HG02852 (cell line): ENCODE results near the gene SLC25A23.
"Not testable (repeated sequence)": the region's sequence is repeated elsewhere in the genome, so short reads cannot be mapped to it uniquely, and the experiment has no call there.

Experiments
- ATAC-seq: cut with Tn5 transposase; IDR thresholded peaks from one replicate; pipeline ENCODE4 v1.9.1; 2021; ENCODE audit warnings: mild to moderate bottlenecking, moderate library complexity; ENCODE audit not compliant: unreplicated experiment

The SLC25A23 gene

GRCh38 chr19:6457958-6458694, 1.5 kb downstream of the SLC25A23 start:
- ATAC-seq: no peak

- no peak for ATAC-seq
Observed at GRCh38 chr19:6455924-6456323, 3.7 kb downstream of the SLC25A23 start.

GRCh38 chr19:6453951-6454565, 5.5 kb downstream of the SLC25A23 start:
- no peak for ATAC-seq

- no peak for ATAC-seq
Observed at GRCh38 chr19:6452899-6453298, 6.7 kb downstream of the SLC25A23 start.

- ATAC-seq: no peak
Observed at GRCh38 chr19:6452223-6452614, 7.4 kb downstream of the SLC25A23 start.

GRCh38 chr19:6451583-6452222, 7.9 kb downstream of the SLC25A23 start:
- ATAC-seq: no peak

GRCh38 chr19:6450166-6450565, 9.4 kb downstream of the SLC25A23 start:
- ATAC-seq: no peak

GRCh38 chr19:6448045-6448444, 11.5 kb downstream of the SLC25A23 start:
- ATAC-seq: no peak

GRCh38 chr19:6446452-6446851, 13.1 kb downstream of the SLC25A23 start:
- ATAC-seq: no peak

- ATAC-seq: no peak
Observed at GRCh38 chr19:6443986-6444385, 15.6 kb downstream of the SLC25A23 start.

- ATAC-seq: no peak
Observed at GRCh38 chr19:6442087-6442688, 17.4 kb downstream of the SLC25A23 start.

GRCh38 chr19:6440905-6441304, 18.7 kb downstream of the SLC25A23 start:
- no peak for ATAC-seq

- no peak for ATAC-seq
Observed at GRCh38 chr19:6439743-6440142, 19.8 kb downstream of the SLC25A23 start.

GRCh38 chr19:6433663-6434062, 25.9 kb downstream of the SLC25A23 start, which contains the start of gene SLC25A41:
TSS of gene SLC25A41 (minus strand) at chr19:6433763. CDS start at chr19:6433693, 70 bp downstream.
- no peak for ATAC-seq

- ATAC-seq: no peak
Observed at GRCh38 chr19:6433165-6433564, 26.4 kb downstream of the SLC25A23 start.

- ATAC-seq: no peak
Observed at GRCh38 chr19:6431891-6432290, 27.7 kb downstream of the SLC25A23 start.

- ATAC-seq: no peak
Observed at GRCh38 chr19:6429419-6430221, 30.0 kb downstream of the SLC25A23 start.

GRCh38 chr19:6428692-6429418, 30.7 kb downstream of the SLC25A23 start:
- not testable (repeated sequence) for ATAC-seq

- no peak for ATAC-seq
Observed at GRCh38 chr19:6427131-6427530, 32.5 kb downstream of the SLC25A23 start.
